Epithelial cell of proximal tubule (primary cell): ENCODE data around the gene ANGPTL7. TPM values are rescaled to one million over a fixed set of nuclear protein-coding genes. Genes with fewer than 3 reads are reported as not detected.

Experiments
- DNase-seq: peaks from one replicate; pipeline ENCODE4 v3.0.0-alpha.2; 2011; ENCODE audit warnings: low read depth
- H3K4me3 ChIP-seq: 2 replicates; pipeline ENCODE4 v1.5.1; 2011; ENCODE audit warnings: low read depth, mild to moderate bottlenecking, low read length
- CTCF ChIP-seq: conservative IDR thresholded peaks from 2 replicates; pipeline ENCODE4 v1.5.1; 2012; ENCODE audit warnings: low read depth, mild to moderate bottlenecking, low read length
- total RNA-seq: library from RNA; depleted of rRNA; stranded (reverse); fragments of >200 nt; gene quantifications from 2 replicates; pipeline ENCODE4 v1.2.3, GENCODE V29; 2015

The ANGPTL7 gene
- total RNA-seq, 1 donor from 2014 or later, result not detected

DNA sequence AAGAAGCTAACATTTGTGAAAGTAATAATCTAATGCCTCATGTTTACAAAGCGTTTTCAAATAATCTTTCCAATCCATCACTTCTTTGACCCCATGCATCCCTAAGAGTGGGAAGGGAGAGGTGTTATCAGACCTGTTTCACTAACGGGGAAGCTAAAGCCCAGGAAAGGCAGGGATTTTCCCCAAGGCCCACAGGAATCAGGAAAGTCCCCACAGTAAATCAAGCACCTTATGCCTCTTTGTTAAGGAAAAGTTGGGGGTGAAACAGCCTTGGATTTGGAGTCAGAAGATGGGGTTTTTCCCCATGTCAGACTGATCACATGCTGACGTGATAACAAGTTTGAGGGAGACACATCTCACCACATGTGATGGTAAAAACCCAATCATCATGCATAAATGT, 20.0 kb upstream of the ANGPTL7 start:
- H3K4me3 ChIP-seq, result no peak overlapping the region
- TF ChIP-seq CTCF, result no peak
- DNase-seq, result no peak

DNA sequence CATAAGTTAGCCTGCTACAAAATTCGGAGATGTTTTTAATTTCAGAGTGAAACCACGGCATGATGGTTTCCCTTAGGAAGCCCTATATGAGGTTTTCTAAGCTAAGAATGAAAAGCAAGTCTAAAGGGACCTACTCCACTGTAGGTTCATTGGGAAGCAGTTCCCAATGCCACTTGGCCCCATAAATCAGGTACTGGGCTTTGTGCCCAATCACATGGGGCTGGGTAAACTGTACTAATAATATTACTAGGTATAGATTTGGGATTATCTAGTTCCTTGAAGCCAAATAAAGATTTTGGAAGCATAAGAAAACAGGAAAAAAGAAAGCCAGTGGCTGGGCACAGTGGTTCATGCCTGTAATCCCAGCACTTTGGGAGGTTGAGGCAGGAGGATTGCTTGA, 19.1 kb upstream of the ANGPTL7 start:
- no peak for TF ChIP-seq CTCF
- DNase-seq, result no peak
- H3K4me3 ChIP-seq, result no peak overlapping the region

DNA sequence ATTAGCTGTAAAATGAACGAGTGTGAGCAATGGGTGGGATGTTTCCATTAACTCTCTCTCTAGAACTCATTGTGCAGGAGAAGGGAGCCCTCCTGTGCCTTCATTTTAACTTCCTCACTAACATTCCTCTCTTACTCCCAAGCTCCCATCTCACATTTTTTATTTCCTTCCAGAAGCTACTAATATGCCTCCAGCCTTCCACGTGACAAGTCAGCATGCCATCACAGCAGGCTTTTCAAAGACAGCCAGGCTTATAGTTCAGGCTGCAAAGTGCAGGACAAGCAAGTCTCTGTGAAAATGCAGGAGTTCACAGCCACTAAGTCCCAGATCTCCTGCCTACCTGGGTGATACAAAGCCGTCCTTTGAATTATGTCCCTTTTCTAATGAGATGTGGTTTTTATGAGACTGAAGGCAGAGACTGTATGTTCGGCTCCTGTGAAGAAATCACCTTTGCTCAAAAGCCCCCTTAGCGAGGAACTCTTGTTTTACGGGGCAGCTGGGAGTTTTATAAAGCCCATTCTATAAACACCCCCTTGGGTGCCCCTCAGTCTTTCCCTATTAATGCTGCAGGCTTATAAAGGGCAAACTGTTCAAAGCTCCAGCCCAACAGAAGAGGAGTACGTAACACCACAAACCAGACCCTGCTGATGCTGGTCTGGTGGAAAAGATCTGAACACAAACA, 14.8 kb upstream of the ANGPTL7 start:
- no peak for TF ChIP-seq CTCF
- no peak overlapping the region for H3K4me3 ChIP-seq
- no peak for DNase-seq

- no peak for DNase-seq
- no peak for TF ChIP-seq CTCF
- no peak overlapping the region for H3K4me3 ChIP-seq
Observed at GRCh38 chr1:11175461-11175860, 13.7 kb upstream of the ANGPTL7 start.

GRCh38 chr1:11176081-11176706, 13.0 kb upstream of the ANGPTL7 start:
- TF ChIP-seq CTCF, result no peak
- DNase-seq, result no peak

DNA sequence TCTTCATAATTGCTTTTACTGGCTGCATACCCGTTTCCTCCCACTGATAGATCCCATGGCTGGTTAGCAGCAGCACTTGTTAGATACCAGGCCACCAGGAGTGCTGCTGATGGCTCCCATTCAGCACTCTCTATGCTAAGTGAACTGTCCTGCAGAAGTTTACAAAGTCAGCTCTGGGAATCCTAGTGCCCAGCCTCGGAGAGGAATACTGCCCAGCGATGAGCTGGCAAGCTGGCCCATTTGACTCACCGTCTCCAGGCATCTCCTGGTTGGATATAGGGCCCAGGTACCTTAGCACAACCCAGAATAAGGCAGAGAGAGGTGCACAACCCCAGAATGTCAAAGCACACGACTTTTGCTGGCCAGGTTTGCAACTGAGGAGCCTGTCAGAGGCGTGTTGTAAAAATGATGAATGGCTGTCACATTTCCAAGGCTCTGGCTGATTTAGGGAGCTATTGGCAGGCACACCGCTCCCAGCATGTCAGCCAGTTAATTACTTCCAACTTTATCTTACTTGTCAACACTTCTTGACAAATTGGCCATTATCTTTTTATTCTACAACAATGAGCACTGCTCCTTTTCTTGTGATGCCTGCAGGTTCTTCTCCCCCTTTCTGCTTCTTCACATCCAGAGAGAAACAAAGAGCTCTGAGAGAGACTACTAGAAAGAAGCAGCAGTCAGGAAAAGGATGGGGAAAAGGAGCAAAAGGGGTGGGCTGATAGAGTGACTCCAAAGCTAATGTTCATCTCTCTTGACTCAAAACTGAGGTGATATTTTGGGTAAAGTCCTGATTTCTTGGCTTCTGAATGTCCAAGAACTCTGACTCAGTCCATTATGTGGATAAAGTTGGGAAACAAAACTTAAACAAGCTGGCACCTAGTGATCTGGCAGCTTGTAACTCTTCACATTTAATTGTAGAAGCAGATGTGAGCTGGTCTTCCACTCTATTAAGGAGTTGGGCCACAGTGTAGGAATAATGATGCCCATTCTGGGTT, 10.8 kb upstream of the ANGPTL7 start:
- no peak for TF ChIP-seq CTCF
- H3K4me3 ChIP-seq, result no peak overlapping the region
- DNase-seq, result no peak

More at GRCh38 chr1:11176081-11176706, 13.0 kb upstream of the ANGPTL7 start:
- H3K4me3 ChIP-seq, result no peak overlapping the region
